ENCODE measurements around the gene BMPR1A. TPM values are rescaled to one million over a fixed set of nuclear protein-coding genes. Genes with fewer than 3 reads are reported as not detected.

Gene BMPR1A
- total and polyA plus RNA-seq, 4 donors, result 3.8 to 66.2 (median 19.7) TPM

DNA sequence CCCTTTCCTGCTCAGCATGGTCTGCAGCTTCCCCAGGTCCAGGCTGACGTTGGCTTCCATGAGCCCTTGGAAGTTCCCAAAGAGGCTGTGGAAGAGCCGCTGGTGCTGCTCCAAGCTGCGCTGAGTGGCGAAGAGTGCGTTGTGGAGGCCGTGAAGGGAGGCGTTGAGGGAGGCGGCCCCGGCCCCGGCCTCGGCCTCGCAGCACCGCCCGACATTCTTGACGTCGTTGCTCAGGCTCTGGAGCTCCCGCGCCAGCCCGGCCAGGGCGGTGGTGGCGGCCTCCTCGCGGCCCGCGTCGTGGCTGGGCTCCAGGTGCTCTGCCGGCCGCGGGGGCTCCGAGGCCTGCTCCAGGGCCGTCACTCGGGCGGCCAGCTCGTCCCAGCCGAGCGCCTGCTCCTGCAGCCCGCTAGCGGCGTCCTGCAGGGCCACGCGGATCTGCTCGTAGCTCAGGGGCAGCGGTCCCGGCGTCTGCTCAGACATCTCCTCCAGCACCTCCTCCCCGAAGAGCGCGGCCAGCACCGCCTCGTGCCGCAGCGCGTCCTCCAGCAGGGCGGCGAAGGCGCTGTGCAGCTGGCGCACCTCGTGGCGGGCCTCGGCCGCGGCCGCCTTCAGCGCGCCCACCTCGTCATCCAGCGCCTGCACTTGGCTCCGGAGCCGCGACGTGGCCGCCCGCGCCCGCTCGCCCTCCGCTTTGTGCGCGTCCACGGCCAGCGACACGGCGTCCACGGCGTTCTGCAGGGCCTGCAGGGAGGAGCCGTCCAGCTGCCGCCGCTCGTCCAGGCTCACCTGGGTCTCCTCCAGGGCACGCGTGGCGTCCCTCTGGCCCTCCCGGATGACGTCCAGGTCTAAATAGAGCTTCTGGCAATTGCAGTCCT lies 186.3 kb downstream of the BMPR1A start:
- 76 to 88% methylated on average over 92 to 94 of the region's 94 CpGs for WGBS, 2 donors
- no peak overlapping the region for H3K4me3 ChIP-seq
- peaks cover 0 to 19% (median 0%) of the 10 kb centered on the region in 4 donors for H3K36me3 ChIP-seq (ENCODE audit: control insufficient read depth in 4 of 4, insufficient read depth in 4 of 4, low read length in 4 of 4)
- ATAC-seq (ENCODE audit: insufficient read depth, low FRiP score), result no peak
- no peak for TF ChIP-seq CTCF (IDR thresholded peaks at IDR 0.05; ENCODE audit: control extremely low read depth, extremely low read depth)
- H3K27me3 ChIP-seq (ENCODE audit: control insufficient read depth in 3 of 3, insufficient read depth in 3 of 3, low read length in 2 of 3), result peaks cover 0 to 2% (median 0%) of the 10 kb centered on the region in 3 donors
- no peak overlapping the region for H3K9ac ChIP-seq (ENCODE audit: insufficient read depth in 1 of 2, low read length in 2 of 2)
- peak in 1 of 3 donors; percentile 49 for DNase-seq
- H3K9me3 ChIP-seq (ENCODE audit: control insufficient read depth in 4 of 4, insufficient read depth in 3 of 4, low read length in 3 of 4), result no peaks in the 10 kb centered on the region
- H3K27ac ChIP-seq (ENCODE audit: low read depth in 1 of 2, low read length in 1 of 2), result no peak overlapping the region
- H3K4me1 ChIP-seq (ENCODE audit: control insufficient read depth in 5 of 5, insufficient read depth in 5 of 5, low read length in 5 of 5), result peaks cover 0 to 9% (median 0%) of the 10 kb centered on the region in 5 donors

- ATAC-seq (ENCODE audit: insufficient read depth, low FRiP score) (no peak), DNase-seq (no peak)
- Histone ChIP-seq H3K4me1 (ENCODE audit: control insufficient read depth in 5 of 5, insufficient read depth in 5 of 5, low read length in 5 of 5) (peaks cover 0 to 9% (median 0%) of the 10 kb centered on the region in 5 donors), H3K9ac (ENCODE audit: insufficient read depth in 1 of 2, low read length in 2 of 2) (no peak overlapping the region), H3K27me3 (ENCODE audit: control insufficient read depth in 3 of 3, insufficient read depth in 3 of 3, low read length in 2 of 3) (peaks cover 0 to 2% (median 0%) of the 10 kb centered on the region in 3 donors), H3K4me3 (no peak overlapping the region), H3K9me3 (ENCODE audit: control insufficient read depth in 4 of 4, insufficient read depth in 3 of 4, low read length in 3 of 4) (no peaks in the 10 kb centered on the region), H3K27ac (ENCODE audit: low read depth in 1 of 2, low read length in 1 of 2) (no peak overlapping the region), H3K36me3 (ENCODE audit: control insufficient read depth in 4 of 4, insufficient read depth in 4 of 4, low read length in 4 of 4) (peaks cover 0 to 18% (median 0%) of the 10 kb centered on the region in 4 donors)
- no peak for TF ChIP-seq CTCF (IDR thresholded peaks at IDR 0.05; ENCODE audit: control extremely low read depth, extremely low read depth)
- WGBS, 2 donors, result 94 to 96% methylated on average over 30 of the region's 30 CpGs
These were observed 187.1 kb downstream of the BMPR1A start for GRCh38 chr10:86943316-86944030.

GRCh38 chr10:86944031-86944419 lies 187.6 kb downstream of the BMPR1A start:
- ATAC-seq (ENCODE audit: insufficient read depth, low FRiP score), result no peak
- Histone ChIP-seq H3K36me3 (ENCODE audit: control insufficient read depth in 4 of 4, insufficient read depth in 4 of 4, low read length in 4 of 4) (peaks cover 0 to 18% (median 0%) of the 10 kb centered on the region in 4 donors), H3K4me3 (no peak overlapping the region), H3K27me3 (ENCODE audit: control insufficient read depth in 3 of 3, insufficient read depth in 3 of 3, low read length in 2 of 3) (peaks cover 0 to 2% (median 0%) of the 10 kb centered on the region in 3 donors), H3K9me3 (ENCODE audit: control insufficient read depth in 4 of 4, insufficient read depth in 3 of 4, low read length in 3 of 4) (no peaks in the 10 kb centered on the region), H3K27ac (ENCODE audit: low read depth in 1 of 2, low read length in 1 of 2) (no peak overlapping the region), H3K9ac (ENCODE audit: insufficient read depth in 1 of 2, low read length in 2 of 2) (no peak overlapping the region), H3K4me1 (ENCODE audit: control insufficient read depth in 5 of 5, insufficient read depth in 5 of 5, low read length in 5 of 5) (peaks cover 0 to 9% (median 0%) of the 10 kb centered on the region in 5 donors)
- TF ChIP-seq CTCF (IDR thresholded peaks at IDR 0.05; ENCODE audit: control extremely low read depth, extremely low read depth), result no peak
- 87 to 92% methylated on average over 4 of the region's 4 CpGs for WGBS, 2 donors
- no peak for DNase-seq
